ENCODE measurements around the gene SMIM24.
"Not testable (repeated sequence)": the region's sequence is repeated elsewhere in the genome, so short reads cannot be mapped to it uniquely, and the experiment has no call there.

SMIM24 gene

GRCh38 chr19:3480383-3481091, at the start of gene SMIM24:
Gene SMIM24 (minus strand): TSS chr19:3480525. CDS start chr19:3480463, 62 bp downstream.
- DNase-seq (ENCODE audit: low read depth in 2 of 2), result no peak

DNA sequence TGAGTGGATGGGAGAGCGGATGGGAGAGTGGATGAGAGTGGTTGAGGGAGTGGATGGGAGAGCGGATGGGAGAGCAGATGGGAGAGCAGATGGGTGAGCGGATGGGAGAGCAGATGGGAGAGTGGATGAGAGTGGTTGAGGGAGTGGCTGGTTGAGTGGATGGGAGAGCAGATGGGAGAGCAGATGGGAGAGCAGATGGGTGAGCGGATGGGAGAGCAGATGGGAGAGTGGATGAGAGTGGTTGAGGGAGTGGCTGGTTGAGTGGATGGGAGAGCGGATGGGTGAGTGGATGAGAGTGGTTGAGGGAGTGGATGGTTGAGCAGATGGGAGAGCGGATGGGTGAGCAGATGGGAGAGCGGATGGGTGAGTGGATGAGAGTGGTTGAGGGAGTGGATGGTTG, 49.0 kb upstream of the SMIM24 start:
- not testable (repeated sequence) for DNase-seq (ENCODE audit: low read depth in 2 of 2)

GRCh38 chr19:3528539-3529211, 48.4 kb upstream of the SMIM24 start:
- DNase-seq (ENCODE audit: low read depth in 2 of 2), result no peak

- DNase-seq (ENCODE audit: low read depth in 2 of 2), result no peak
Observed at GRCh38 chr19:3528080-3528479, 47.8 kb upstream of the SMIM24 start.

- no peak for DNase-seq (ENCODE audit: low read depth in 2 of 2)
Observed at GRCh38 chr19:3527238-3527910, 47.0 kb upstream of the SMIM24 start.

GRCh38 chr19:3526507-3527237, 46.3 kb upstream of the SMIM24 start:
- no peak for DNase-seq (ENCODE audit: low read depth in 2 of 2)

DNA sequence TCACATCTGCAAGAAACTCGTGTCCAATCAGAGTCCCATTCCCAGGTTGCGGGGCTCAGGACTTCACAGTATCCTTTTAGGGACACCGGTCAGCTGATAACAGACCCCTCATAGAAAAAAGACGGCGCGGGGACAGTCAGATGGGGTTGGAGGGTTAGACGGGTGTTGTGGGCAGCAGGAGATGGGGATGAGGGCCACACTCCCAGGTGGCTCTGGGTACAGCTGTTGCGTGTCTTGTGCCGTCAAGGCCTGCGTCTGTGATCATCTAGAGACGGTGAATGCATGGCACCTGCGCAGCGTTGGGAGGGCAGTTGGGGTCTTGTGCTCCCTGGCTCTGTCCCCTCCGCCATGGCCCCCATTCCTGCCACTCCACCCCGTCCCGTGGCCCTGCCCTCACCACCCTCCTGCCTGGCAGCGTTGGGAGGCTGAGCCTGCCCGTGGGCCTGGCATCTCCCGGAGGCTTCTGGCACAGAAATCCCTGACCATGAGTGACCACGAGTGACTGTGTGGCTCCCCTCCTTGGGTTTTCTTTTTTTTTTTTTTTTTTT, 44.7 kb upstream of the SMIM24 start:
- no peak for DNase-seq (ENCODE audit: low read depth in 2 of 2)

DNA sequence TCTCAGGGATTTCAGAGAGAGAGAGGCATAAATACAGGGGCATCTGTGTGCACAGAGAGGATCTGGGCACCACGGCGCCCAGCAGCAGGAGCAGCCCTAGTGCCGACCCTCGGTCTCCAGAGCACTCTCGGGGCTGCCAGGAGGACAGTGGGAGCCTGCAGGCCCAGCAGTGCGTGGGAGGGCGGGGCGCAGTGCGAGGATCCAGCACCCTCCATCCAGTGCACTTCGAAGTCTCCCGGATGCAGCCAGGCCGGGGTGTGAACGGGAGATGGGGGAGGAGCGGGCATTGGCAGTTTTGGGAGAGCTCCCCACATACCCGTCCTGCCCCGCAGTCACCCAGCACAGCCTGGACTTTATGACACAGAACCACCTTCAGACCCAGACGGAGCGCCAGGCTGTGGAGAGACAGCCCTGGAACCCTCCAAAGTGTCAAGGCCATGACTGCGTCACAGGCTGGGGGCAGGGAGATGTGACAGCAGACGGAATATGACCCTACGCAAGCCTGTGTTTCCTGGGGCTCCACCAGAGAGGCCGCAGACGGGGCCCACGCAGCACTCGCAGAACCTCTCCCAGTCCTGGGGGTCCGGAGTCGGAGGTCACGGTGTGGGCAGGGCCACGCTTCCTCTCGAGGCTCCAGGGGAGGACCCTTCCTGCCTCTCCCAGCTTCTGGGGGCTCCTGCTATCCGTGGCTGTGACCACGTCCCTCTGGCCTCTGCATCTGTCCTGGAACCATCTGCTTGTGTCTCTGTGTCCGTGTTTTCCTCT, 43.9 kb upstream of the SMIM24 start:
- no peak for DNase-seq (ENCODE audit: low read depth in 2 of 2)

DNA sequence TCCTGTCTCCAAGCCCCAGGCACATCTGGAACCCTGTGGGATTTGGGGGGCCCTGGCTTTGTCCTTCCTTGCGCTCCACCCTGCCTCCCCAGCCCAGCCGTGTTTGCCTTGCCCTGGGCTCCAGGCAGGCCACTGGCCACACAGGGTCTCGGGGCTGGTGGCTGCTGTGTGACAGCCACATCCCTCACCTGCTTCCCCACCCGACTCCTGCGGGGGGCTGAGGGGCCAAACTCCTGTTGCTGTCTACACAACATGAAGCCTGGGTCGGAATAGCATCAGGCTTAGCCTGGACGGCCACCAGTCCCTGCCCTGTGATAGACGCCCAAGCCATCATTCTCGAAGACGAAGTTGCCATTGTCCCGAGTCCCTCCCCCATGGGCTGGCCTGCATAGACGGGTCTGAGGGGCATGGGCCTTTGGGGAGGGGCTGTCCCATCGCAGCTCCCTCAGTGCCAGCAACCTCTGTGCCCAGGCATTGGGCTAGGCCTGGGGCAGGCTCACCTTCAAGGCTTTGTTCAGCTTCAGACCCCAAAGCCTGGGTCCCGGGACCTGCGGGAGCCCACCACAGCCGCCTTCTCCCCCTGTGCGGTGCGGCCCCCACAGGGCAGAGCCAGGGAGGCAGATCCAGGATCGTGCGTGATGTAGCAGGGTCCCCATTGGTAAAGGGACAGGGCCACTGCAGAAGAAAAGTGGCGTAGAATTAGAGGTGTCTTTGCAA, 43.2 kb upstream of the SMIM24 start:
- DNase-seq (ENCODE audit: low read depth in 2 of 2), result no peak

DNA sequence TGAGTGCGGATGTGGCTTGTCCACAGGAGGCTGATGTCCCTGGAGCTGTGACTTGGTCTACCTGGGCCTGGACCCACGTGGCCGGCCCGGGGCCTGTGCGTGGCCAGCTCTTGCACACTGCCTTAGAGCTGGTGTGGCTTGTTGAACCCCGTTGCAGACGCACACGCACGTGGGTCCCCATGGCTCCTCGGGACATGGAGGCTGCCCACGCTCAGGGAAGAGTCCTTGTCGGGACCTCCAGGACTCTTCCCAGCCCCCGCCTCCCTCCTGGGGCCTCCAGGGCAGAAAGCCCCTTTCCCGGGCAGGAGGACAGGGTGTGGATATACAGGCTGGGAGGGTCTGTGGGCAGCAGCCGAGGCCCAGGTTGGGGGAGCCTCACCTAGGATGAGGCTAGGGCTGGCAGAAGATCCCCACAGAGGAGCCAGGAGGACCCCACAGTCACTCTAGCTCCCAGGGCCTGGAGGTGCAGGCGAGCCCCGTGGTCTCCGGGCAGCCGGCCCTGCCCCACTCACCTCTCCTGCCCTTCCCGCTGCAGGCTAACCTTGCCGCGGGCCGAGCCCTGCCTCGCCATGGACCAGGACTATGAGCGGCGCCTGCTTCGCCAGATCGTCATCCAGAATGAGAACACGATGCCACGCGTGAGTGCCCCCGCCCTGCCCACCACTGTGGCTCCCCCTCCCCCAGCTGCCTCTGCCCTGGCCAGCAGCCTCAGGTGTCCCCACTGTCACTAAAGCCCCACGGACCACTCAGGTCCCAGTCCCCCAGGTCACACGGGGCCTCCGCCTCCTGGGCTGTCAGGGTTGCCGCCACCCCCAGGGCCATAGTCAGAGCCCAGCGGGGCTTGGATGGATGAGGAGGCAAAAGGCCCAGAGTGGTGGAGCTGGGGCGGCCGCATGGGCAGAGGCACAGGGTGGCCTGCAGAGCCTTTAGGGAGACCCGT, 42.4 kb upstream of the SMIM24 start:
- no peak for DNase-seq (ENCODE audit: low read depth in 2 of 2)

DNA sequence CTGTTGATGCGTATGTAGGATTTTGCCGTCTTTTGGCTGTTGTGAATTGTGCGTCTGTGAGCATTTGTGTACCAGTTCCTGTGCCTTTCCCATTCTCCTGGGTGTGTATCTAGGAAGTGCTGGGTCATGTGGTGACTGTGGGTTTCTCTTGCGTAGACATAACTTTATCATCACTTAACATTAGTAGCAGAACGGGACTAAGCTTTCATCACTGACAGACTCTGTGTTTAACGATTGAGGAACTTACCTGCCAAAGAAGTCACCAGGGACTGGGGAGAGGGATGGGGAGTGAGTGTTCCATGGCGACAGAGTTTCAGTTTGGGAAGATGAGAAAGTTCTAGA, 40.8 kb upstream of the SMIM24 start:
- DNase-seq (ENCODE audit: low read depth in 2 of 2), result no peak

- DNase-seq (ENCODE audit: low read depth in 2 of 2), result no peak
Observed at GRCh38 chr19:3520166-3521103, 40.1 kb upstream of the SMIM24 start.

DNA sequence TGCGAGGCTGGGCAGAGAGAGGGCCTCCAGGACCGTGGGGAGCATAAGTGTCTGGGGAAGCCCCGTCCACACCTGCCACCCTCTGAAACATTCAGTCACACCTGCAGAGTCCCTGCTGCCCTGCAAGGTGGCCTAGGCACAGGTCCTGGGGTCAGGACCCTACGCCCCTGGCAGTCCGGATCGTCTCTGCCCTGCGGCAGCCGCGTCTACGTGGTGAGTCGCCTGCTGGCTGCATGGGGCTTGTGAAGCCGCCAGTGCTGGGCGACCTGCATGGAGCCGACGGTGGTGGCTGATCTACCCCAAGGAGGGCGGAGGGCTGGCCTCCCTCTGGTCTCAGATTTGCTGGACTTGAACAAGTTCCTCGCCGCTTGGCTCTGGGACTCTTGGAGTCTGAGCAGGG, 38.8 kb upstream of the SMIM24 start:
- no peak for DNase-seq (ENCODE audit: low read depth in 2 of 2)

GRCh38 chr19:3518659-3519058, 38.3 kb upstream of the SMIM24 start:
- no peak for DNase-seq (ENCODE audit: low read depth in 2 of 2)

- no peak for DNase-seq (ENCODE audit: low read depth in 2 of 2)
Observed at GRCh38 chr19:3518255-3518654, 37.9 kb upstream of the SMIM24 start.

DNA sequence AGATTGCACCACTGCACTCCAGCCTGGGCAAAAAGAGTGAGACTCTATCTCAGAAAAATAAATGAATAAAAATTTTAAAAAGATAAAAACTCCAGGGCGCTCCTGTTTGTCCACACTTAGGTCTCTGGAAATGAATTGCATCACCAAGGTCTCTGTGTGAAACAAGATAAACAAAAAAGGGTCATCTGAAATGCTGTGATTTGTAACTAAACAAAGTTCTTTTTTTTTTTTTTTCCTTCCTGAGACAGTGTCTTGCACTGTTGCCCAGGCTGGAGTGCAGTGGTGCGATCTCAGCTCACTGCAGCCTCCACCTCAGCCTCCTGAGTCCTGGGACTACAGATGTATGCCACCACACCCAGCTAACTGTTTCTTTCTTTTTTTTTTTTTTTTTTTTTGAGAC, 37.3 kb upstream of the SMIM24 start:
- no peak for DNase-seq (ENCODE audit: low read depth in 2 of 2)

DNA sequence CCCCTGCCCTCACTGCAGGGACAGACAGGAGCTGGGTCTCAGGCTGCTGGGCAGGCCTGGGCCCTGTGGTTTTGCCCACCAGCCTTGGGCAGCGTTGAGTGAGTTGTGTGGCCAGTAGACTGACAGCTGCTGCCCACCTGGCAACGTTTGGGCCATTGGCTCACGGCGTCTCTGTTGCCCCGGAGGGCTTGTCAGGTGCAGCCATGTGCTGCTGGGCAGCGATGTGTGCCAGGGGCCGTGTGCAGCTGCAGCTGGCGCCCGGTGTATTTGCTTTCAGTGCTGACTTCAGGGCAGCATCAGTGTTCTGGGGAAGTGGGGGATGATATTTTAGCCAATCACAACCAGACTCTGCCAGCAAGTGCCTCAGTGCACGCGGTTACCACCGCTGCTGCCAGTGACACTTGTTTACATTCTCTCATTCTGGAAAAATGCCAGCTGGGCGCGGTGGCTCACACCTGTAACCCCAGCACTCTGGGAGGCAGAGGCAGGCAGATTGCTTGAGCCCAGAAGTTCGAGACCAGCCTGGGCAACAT, 36.4 kb upstream of the SMIM24 start:
- DNase-seq (ENCODE audit: low read depth in 2 of 2), result no peak

GRCh38 chr19:3515891-3516422, 35.6 kb upstream of the SMIM24 start:
- DNase-seq (ENCODE audit: low read depth in 2 of 2), result no peak

All from stimulated activated CD4-positive, alpha-beta T cell treated with anti-CD3 and anti-CD28 coated beads, Interleukin-4, amount 100 ng/mL, for 48 hours (primary cell).